NCI-H446 treated with DMSO at 0.1 percent for 48 hours (cell line): ENCODE results near the gene PRPF19.

ENCODE experiments used
- DNase-seq: peaks from one replicate; lab custom pipeline; 2025; lab: John Stamatoyannopoulos, UW

Gene PRPF19

GRCh38 chr11:60841797-60842667 lies 64.4 kb downstream of the PRPF19 start, which contains the start of gene CCDC86:
Gene CCDC86, plus strand, starts transcription at chr11:60842113. Its CDS starts 12 bp downstream, at chr11:60842125.
- DNase-seq: peak; percentile 87
